GM21619 (cell line): ENCODE measurements around the gene DHX29.

ENCODE experiments used
- ATAC-seq: cut with Tn5 transposase; IDR thresholded peaks from one replicate; pipeline ENCODE4 v1.9.1; 2021; ENCODE audit not compliant: unreplicated experiment

DHX29 gene, protein sequence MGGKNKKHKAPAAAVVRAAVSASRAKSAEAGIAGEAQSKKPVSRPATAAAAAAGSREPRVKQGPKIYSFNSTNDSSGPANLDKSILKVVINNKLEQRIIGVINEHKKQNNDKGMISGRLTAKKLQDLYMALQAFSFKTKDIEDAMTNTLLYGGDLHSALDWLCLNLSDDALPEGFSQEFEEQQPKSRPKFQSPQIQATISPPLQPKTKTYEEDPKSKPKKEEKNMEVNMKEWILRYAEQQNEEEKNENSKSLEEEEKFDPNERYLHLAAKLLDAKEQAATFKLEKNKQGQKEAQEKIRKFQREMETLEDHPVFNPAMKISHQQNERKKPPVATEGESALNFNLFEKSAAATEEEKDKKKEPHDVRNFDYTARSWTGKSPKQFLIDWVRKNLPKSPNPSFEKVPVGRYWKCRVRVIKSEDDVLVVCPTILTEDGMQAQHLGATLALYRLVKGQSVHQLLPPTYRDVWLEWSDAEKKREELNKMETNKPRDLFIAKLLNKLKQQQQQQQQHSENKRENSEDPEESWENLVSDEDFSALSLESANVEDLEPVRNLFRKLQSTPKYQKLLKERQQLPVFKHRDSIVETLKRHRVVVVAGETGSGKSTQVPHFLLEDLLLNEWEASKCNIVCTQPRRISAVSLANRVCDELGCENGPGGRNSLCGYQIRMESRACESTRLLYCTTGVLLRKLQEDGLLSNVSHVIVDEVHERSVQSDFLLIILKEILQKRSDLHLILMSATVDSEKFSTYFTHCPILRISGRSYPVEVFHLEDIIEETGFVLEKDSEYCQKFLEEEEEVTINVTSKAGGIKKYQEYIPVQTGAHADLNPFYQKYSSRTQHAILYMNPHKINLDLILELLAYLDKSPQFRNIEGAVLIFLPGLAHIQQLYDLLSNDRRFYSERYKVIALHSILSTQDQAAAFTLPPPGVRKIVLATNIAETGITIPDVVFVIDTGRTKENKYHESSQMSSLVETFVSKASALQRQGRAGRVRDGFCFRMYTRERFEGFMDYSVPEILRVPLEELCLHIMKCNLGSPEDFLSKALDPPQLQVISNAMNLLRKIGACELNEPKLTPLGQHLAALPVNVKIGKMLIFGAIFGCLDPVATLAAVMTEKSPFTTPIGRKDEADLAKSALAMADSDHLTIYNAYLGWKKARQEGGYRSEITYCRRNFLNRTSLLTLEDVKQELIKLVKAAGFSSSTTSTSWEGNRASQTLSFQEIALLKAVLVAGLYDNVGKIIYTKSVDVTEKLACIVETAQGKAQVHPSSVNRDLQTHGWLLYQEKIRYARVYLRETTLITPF (N-terminal part only)

DNA sequence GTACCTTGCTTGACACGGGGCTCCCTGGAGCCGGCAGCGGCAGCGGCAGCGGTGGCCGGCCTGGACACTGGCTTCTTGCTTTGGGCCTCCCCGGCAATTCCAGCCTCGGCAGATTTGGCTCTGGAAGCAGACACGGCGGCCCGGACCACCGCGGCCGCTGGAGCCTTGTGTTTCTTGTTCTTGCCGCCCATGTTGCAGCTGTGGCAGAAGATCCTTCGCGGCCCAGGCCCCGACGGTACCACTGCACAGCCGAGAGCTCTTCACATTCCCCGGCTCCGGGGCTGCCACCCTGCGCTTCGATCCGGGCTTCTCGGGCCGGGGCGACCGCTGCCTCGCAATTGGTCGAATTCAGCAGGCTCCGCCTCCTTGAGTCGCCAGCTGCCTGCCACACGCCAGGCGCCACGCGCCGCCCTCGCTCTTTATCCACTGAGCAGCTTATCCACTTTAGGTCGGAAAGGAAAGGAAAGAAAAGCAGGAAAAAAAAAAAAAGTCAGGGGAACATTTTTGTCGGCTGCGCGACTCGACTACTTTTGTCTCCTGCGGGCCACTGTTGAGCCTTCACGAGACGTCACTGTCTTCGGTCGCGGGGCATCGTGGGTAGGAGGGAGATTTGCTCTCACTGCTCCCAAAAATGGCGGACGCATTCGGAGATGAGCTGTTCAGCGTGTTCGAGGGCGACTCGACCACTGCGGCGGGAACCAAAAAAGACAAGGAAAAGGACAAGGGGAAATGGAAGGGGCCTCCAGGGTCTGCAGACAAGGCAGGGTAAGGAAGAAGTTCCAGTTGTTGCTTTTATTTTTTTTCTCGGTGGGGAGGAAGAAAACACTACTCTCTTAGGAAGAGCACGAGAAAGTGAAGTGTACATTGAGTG is at the start of gene DHX29, which contains the start of gene MTREX:
Gene DHX29, minus strand, starts transcription at position 312 of the 871 bp plus-strand sequence. Its CDS starts 121 bp downstream, at position 191.
Gene MTREX, plus strand, starts transcription at position 607 of the 871 bp plus-strand sequence. Its CDS starts 25 bp downstream, at position 632.
- peak; percentile 94 for ATAC-seq

DNA sequence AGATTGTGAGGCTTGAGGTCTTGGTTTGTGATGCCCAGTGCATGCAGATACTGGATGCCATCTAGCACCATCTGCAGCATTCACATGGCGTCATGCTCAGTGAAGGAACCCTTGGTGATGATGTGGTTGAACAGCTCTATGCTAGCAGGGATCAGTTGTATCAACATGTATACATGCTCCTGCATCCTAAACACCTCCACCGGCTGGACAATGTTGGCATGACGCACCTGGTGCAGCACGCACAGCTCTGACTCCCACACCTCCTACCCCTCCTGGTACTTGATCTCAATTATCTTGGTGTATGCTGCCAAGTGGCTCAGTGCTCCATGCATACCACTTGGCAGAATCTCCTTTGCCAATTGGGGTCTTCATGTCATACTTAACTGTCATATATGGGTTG is 49.4 kb upstream of the DHX29 start:
- ATAC-seq: no peak

DNA sequence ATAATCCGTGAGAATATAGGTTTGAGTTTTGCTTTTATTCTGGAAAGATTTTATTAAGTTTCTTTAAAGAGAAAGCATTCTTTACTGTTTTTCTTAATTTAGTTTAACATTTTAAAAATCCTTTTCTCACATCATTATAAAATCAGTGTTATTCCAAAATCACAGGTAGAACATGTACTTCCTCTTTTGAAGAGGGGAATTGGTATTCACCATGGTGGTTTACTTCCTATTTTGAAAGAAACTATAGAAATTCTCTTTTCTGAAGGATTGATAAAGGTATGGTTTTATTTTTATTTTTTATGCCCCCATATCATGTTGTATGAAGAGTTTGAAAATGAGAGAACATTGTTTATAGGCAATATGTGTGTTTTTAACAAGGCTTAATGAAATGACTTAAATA is 43.3 kb upstream of the DHX29 start:
- no peak for ATAC-seq

DNA sequence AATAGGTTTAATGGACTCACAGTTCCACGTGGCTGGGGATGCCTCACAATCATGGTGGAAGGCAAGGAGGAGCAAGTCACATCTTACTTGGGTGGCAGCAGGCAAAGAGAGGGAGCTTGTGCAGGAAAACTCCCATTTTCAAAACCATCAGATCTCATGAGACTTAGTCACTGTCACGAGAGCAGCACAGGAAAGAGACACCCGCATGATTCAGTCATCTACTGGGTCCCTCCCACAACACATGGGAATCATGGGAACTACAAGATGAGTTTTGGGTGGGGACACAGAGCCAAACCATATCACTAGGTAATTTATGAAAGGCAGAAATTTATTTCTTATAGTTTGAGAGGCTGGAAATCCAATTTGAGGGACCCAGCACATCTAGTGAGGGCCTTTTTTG is 40.3 kb upstream of the DHX29 start:
- ATAC-seq: no peak

DNA sequence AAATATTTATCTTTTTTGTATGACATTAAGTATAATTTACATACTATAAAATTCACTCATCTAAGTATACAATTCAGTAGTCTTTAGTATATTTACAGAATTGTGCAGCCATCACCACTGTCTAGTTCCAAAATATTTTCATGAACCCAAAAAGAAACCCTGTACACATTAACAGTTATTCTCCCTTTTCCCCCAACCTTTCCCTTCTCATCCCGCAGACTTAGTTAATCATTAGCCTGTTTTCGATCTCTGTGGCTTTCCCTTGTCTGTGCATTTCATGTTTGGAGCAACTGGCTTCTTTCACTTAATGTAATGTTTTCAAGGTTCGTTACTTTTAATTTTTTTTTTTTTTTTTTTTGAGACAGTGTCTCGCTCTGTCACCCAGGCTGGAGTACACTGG is 37.8 kb upstream of the DHX29 start:
- no peak for ATAC-seq

DNA sequence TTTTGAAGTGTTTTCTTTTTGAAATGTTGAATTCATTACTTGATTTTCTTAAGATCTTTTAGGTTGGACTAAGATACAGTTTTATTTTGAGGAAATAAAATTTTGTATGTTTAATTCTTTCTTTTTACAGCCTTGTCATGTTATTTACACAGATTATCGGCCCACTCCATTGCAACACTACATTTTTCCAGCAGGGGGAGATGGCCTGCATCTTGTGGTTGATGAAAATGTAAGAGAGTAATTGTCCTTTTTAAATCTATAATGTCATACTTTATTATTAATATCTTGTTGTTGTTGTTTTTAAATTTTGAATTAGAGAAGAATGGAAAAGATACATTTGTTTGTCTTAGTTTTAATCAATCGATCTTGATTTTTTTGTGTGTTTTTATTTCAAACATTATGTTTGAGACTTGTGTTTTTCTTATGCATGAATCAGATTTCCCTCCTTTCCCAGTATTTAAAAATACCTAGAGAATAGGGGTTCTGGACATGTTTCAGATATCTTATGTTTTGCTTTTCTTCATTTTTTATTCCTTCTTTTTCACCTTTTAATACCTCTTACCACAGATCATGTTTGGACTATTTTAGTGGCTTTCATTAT is 37.0 kb upstream of the DHX29 start:
- ATAC-seq: no peak

DNA sequence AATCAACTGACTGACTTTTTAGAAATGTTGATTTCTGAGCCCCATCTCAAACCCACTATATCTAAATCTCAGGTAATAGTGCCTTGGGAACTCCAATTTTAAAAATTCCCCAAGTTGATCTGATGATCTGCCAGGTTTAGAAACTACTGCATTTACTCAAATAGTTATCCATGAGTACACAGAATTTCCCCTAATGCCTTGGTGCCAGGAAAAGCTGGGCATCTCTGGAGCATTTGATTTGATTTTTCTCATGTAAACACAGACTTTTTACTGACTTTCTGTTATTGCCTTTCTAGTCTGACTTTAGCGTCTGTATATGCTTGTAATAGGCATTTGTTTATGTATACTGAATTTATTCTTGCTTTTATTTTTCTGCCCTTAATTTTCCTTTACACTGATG is 36.1 kb upstream of the DHX29 start:
- no peak for ATAC-seq

DNA sequence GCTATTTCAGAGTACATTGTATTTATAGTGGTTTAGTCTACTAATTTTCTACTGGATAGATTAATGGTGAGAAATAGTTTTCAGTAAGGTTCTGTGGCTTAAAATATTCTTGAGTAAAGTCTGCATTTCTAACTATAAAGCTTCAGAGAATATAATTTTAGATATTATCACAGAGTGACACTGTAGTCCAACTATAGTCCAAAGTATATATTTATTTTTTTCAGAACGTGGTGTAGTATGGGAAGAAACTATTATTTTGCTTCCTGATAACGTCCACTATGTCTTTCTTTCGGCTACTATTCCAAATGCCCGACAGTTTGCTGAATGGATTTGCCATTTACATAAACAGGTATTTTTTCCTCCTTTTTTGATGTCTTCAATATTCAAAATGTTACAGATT is 35.6 kb upstream of the DHX29 start:
- ATAC-seq: no peak

DNA sequence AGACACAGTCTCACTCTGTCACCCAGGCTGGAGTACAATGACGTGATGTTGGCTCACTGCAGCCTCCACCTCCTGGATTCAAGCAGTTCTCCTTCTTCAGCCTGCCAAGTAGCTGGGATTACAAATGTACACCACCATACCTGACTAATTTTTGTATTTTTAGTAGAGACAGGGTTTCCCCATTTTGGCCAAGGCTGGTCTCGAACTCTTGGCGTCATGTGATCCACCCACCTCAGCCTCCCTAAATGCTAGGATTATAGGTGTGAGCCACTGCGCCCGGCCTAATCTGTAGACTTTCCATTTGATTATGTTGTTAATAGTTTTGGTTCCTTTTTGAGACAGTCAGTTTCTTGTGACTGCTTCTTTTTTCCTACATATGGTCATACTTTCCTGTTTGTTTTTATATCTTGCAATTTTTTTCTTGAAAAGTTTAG is 31.3 kb upstream of the DHX29 start:
- peak; percentile 73 for ATAC-seq

DNA sequence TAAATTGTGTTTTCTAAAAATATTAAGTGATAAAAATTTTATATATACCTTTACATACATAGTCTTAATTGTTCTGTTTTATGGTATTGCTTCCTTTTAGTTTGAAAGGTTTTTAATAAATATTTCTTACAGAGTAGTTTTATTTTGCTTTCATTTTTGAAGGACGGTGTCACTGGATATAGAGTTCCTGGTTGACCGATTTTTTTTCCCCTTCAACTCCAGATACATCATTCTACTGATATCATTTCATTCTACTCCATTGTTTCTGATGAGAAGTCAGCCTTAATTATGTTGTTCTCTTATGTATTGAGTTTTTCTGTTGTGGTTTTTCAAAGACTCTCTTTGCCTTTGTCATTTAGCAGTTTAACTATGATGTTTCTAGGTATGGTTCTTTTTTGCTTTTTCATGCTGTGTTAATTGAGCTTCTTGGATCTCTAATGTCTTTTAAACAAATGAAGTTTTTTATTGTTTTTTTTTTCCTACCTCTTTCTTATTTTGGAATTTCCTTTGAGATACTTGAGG is 30.7 kb upstream of the DHX29 start:
- no peak for ATAC-seq

DNA sequence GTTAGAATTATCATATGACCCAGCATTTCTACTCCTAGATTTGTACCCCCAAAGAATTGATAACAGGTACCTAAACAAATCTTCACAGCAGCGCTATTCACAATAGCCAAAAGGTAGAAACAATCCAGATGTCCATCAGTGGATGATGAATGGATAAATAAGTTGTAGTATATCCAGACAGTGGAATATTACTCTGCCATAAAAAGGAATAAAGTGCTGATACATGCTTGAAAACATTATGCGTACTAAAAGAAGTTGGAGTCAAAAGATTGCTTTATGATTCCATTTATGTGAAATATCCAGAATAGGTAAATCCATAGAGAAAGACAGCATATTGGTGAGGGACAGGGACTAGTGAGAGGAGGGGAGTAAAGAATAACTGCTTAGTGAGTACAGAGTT is 26.3 kb upstream of the DHX29 start:
- ATAC-seq: no peak

DNA sequence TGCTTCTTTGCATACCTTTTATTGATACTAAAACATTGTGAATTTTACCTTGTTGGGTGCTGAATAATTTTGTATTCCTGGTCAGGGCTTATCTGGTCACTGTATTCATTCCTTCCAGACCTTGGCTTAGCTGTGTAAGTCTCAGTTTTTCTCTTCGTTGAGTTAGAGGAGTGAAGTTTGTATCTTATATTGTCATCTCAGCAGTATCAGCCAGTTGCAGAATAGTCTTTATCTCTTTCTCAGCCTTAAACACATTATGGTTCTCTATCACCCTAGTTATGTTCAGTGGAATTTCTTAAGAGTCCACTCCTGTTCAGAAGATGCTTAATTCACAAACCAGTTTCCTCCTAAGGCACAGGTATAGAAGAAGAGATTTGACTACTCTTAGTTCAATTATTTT is 25.5 kb upstream of the DHX29 start:
- ATAC-seq: no peak

DNA sequence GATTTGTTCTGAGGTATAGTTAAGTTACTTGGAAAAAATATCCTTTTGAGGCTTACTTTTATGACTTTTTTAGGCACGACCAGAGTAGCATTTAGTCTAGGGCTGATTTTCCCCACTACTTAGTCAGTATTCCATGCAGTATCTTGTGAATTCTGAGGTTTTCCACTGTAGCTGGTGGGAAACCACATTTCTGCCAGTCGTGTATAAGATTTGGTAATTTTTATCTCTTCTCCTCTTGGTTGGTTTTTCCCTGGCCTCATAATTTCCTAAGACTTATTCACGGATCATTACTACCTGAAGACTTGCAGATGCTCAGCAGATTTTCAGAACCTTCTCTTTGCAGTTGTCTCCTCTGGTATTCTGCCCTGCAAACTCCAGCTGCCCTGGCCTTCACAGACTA is 23.8 kb upstream of the DHX29 start:
- ATAC-seq: no peak

DNA sequence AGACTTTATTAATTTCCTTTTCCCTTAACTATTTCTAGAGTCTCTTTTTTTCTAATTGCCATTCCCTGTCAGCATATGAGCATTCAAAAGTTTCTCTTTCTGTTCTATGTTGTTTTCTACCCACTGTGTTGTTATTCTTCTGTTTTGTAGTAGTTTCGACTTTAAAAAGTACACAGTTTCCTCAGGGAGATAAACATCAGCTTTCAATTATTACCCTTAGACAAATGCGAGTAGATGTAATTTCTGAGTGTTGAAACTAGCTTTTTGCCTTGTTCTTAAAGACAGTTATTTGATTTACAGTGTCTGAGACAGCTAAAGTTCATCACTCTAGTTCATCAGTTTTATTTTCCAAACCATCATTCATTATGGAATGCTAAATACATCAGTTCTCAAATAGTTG is 19.8 kb upstream of the DHX29 start:
- no peak for ATAC-seq

DNA sequence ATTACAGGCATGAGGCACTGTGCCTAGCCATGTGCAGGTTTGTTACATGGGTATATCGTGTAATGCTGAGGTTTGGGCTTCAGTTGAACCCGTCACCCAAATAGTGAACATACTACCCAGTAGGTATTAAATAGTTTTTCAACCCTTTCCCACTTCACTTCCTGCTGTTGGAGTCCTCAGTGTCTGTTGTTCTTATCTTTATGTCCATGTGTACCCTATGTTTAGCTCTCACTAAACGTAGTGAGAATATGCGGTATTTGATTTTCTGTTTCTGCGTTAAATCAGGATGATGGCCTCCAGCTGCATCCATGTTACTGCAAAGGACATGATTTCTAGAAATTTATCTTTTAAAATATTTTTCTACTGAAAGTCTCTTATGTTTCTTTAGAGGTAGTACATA is 18.1 kb upstream of the DHX29 start:
- no peak for ATAC-seq

DNA sequence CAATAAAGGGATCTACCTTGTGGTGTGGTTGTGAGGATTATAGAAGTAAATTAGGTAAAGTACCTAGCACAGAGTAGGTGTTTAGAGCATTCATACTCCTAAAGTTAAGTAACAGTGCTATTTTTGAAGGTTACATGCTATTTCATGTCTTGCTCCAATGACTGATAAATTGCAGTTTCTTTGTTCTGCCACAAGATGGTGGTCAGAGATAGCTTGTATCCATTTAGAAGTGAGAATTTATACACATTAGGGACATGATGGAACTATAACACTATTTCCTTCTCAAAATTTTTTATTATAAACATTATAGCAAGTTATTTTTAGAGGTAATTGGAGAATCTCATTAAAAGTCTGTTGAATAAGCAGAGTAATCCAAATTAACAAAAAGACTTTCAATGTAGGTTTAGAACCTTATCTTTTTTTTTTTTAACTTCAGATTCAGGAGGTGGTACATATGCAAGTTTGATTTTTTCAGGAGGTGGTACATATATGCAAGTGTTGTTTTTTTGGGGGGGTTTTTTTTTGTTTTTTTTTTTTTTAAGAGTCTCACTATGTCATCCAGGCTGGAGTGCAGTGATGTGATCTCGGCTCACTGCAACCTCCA is 17.4 kb upstream of the DHX29 start:
- ATAC-seq: no peak

DNA sequence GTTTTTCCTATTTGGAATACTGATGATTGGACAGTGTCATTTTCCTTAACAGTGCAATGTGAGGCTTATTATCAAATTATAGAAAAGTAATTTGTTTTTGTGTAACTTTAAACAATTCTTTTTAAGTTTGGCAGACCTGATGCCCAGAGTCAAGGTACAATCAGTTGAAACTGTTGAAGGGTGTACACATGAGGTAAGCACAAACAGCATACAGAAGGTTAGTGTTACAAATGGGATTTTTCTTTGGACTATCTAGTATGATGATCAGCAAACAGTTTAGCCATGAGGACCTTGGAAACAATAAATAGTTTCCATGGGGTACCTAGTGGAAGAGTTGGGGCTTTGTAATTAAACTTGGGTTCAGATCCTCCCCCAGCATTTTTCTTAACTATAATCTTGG is 16.5 kb upstream of the DHX29 start:
- no peak for ATAC-seq

DNA sequence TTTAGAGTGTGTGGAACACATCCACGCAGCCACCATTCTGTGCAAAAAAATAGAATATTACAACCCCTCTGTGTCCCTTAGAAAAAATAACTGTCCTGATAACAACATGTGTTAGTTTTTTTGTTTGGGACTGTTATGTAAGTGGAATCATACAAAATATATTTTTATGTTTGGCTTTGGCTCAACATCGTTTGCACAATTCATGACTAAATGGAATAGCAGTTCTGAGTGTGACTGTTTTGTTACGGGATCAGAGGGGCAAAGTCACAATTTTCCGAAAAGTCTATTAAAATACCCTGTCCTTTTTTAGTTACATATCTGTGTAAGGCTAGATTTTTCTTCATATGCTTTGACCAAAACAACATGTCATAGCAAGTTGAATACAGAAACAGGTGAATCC is 13.1 kb upstream of the DHX29 start:
- ATAC-seq: no peak

DNA sequence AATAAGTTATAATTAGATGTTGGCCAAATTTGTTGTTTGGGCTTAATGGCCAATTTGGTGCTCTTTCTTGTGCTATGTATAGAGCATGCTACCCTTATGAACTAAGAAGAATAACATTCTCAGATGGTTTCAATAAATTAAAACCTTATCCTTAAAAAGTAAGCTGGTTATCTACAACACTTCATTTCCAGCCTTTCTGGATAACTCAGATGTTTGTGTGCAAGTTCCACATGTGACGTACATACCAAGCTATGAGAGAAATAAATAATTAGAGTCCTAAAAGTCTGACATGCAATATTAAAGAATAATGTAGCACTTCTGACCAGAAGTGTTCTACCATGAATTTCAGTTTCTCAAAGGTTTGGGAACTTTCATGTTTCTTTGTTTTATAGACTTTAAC is 12.0 kb upstream of the DHX29 start:
- ATAC-seq: no peak
